ENCODE data around the gene SYT17. TPM values are rescaled to one million over a fixed set of nuclear protein-coding genes. Genes with fewer than 3 reads are reported as not detected.

The SYT17 gene
- total and polyA plus RNA-seq, 10 of the 15 experiments (the other 5 are each of a cell fraction or from before 2014, with no cell fraction given) = 3.7 to 12.3 (median 5.0) TPM

DNA sequence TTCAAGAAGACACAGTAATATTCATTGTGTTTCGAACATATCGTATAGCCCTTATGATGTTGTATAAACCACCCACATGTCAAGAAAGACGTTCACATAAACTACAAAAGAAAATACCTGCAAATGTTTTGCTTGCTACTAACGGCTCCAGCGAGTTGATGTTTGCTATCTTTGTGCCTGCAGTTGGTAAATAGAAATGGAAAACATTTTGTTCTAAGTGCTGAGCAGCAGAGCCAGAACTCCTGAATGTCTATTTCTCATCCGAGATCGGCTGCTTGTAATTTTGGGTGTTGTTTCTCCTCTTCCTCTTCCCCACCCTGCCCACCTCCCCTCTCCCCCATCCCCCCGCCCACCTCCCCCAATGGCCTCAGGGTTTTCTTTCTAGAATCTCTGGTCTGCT lies 5.0 kb downstream of the SYT17 start (continued):
- TF ChIP-seq, protein P1, sequence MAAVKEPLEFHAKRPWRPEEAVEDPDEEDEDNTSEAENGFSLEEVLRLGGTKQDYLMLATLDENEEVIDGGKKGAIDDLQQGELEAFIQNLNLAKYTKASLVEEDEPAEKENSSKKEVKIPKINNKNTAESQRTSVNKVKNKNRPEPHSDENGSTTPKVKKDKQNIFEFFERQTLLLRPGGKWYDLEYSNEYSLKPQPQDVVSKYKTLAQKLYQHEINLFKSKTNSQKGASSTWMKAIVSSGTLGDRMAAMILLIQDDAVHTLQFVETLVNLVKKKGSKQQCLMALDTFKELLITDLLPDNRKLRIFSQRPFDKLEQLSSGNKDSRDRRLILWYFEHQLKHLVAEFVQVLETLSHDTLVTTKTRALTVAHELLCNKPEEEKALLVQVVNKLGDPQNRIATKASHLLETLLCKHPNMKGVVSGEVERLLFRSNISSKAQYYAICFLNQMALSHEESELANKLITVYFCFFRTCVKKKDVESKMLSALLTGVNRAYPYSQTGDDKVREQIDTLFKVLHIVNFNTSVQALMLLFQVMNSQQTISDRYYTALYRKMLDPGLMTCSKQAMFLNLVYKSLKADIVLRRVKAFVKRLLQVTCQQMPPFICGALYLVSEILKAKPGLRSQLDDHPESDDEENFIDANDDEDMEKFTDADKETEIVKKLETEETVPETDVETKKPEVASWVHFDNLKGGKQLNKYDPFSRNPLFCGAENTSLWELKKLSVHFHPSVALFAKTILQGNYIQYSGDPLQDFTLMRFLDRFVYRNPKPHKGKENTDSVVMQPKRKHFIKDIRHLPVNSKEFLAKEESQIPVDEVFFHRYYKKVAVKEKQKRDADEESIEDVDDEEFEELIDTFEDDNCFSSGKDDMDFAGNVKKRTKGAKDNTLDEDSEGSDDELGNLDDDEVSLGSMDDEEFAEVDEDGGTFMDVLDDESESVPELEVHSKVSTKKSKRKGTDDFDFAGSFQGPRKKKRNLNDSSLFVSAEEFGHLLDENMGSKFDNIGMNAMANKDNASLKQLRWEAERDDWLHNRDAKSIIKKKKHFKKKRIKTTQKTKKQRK (IDR thresholded peaks at IDR 0.05; ENCODE audit: low read depth, low read length) = no peak
- TF ChIP-seq JUNB (IDR thresholded peaks at IDR 0.05) = no peak

DNA sequence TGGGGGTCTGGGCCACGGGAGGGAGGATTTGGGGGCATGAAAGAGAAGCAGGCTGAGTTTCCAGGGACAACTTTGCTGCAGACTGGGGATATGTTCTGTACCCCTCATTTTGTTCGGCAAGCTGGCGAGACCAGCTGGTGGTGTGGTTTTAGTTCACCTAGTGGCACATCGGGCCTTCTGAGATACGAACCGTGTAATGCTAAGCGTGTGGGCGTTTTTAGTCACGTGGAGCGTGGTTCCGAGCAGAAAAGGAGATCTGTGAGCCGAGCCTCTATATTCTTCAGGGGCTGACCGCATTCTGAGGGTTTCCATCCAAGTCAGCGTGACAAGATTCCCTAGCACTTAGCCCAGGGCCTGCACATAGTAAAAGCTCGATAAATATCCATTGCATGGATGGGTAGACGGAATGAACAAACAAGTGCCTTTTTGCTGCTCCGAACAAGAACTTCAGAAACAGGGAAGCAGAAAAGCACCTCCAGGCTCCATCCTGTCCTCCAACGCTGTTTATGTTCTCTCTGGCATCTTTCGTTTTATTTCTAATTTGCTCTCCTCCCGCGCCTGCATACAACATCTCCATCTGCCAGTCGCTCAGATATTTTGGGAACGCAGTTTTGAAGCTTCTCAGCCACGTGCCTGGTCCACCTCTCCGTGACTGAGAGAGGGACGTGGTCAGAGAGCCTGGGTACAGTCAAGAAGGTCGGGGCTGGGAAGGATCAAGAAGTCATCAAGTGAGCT lies 5.8 kb downstream of the SYT17 start:
- Histone ChIP-seq H3K4me2 (ENCODE audit: control insufficient read depth, insufficient read depth) (no peak overlapping the region), H4K20me1 (ENCODE audit: control insufficient read depth, insufficient read depth) (no peaks in the 10 kb centered on the region), H3K36me3 (ENCODE audit: control insufficient read depth in 2 of 2, insufficient read depth in 2 of 2, low read length in 1 of 2) (no peaks in the 10 kb centered on the region), H3K79me2 (ENCODE audit: control insufficient read depth, insufficient read depth, low read length) (no peaks in the 10 kb centered on the region), H3K27me3 (replicated peaks in 1 of 2; ENCODE audit: control insufficient read depth in 2 of 2, insufficient read depth in 2 of 2, low read length in 1 of 2) (no peaks in the 10 kb centered on the region), H2AFZ (ENCODE audit: control insufficient read depth, low read depth, low read length) (no peak overlapping the region), H3K4me1 (ENCODE audit: control insufficient read depth, insufficient read depth, low read length) (no peaks in the 10 kb centered on the region), H3K4me3 (no peak overlapping the region), H3K9ac (ENCODE audit: control insufficient read depth, insufficient read depth, low read length) (no peak overlapping the region), H3K27ac (ENCODE audit: control insufficient read depth, insufficient read depth) (no peak overlapping the region), H3K9me3 (replicated peaks; ENCODE audit: control insufficient read depth, insufficient read depth, low read length) (no peaks in the 10 kb centered on the region)
- CTCF ChIA-PET = no interaction called here
- WGBS (ENCODE audit: insufficient coverage, insufficient replicate concordance, low lambda C conversion rate, missing lambda C conversion rate) = 33% methylated on average over 27 of the region's 27 CpGs
- intact Hi-C loops (cut with micrococcal nuclease; ENCODE audit: unreplicated experiment) (no loop called here), in situ Hi-C loops (cut with MboI) (no loop called here)
- RAD21 ChIA-PET (ENCODE audit: unreplicated experiment) = interaction anchor here (1.0 kb wide), 1 partner anchor 42 kb away, joined by 3 read pairs; no protein-coding TSS in a partner anchor
- DNase-seq (ENCODE audit: low read depth, low spot score) = no peak
- BruUV-seq (replicated peaks) = no TSS peak
- POLR2A ChIA-PET = no interaction called here
- SMC1A ChIA-PET (ENCODE audit: uncharacterized antibody, unreplicated experiment) = interaction anchor here (0.8 kb wide), 1 partner anchor 14 kb away, joined by 3 read pairs; no protein-coding TSS in a partner anchor
- no peak for ATAC-seq
- FAIRE-seq = no peak
- no peak for TF ChIP-seq RBBP5 (conservative IDR thresholded peaks at IDR 0.05)
- TF ChIP-seq, protein P2, sequence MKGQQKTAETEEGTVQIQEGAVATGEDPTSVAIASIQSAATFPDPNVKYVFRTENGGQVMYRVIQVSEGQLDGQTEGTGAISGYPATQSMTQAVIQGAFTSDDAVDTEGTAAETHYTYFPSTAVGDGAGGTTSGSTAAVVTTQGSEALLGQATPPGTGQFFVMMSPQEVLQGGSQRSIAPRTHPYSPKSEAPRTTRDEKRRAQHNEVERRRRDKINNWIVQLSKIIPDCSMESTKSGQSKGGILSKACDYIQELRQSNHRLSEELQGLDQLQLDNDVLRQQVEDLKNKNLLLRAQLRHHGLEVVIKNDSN (IDR thresholded peaks at IDR 0.05; ENCODE audit: borderline replicate concordance, extremely low read length, insufficient read depth, low read depth, low read length) = no peak
- TF ChIP-seq, protein P3, sequence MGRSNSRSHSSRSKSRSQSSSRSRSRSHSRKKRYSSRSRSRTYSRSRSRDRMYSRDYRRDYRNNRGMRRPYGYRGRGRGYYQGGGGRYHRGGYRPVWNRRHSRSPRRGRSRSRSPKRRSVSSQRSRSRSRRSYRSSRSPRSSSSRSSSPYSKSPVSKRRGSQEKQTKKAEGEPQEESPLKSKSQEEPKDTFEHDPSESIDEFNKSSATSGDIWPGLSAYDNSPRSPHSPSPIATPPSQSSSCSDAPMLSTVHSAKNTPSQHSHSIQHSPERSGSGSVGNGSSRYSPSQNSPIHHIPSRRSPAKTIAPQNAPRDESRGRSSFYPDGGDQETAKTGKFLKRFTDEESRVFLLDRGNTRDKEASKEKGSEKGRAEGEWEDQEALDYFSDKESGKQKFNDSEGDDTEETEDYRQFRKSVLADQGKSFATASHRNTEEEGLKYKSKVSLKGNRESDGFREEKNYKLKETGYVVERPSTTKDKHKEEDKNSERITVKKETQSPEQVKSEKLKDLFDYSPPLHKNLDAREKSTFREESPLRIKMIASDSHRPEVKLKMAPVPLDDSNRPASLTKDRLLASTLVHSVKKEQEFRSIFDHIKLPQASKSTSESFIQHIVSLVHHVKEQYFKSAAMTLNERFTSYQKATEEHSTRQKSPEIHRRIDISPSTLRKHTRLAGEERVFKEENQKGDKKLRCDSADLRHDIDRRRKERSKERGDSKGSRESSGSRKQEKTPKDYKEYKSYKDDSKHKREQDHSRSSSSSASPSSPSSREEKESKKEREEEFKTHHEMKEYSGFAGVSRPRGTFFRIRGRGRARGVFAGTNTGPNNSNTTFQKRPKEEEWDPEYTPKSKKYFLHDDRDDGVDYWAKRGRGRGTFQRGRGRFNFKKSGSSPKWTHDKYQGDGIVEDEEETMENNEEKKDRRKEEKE (IDR thresholded peaks at IDR 0.05) = no peak
- no peak for TF ChIP-seq BCL11A (IDR thresholded peaks at IDR 0.05; ENCODE audit: low read depth, low read length)
- TF ChIP-seq ASH2L (IDR thresholded peaks at IDR 0.05; ENCODE audit: borderline replicate concordance, low read depth) = no peak
- no peak for TF ChIP-seq CREM (IDR thresholded peaks at IDR 0.05; ENCODE audit: low read depth)
- no peak for TF ChIP-seq FOS (IDR thresholded peaks at IDR 0.05; ENCODE audit: borderline replicate concordance, extremely low read depth, insufficient read length)
- no peak for TF ChIP-seq YBX1 (IDR thresholded peaks at IDR 0.05)
- TF ChIP-seq JUND (IDR thresholded peaks at IDR 0.05; ENCODE audit: low read depth, low read length) = no peak
- TF ChIP-seq KDM1A (IDR thresholded peaks at IDR 0.05; ENCODE audit: borderline replicate concordance) = no peak
- TF ChIP-seq NBN (IDR thresholded peaks at IDR 0.05) = no peak

Measured in GM12878 (cell line).